Endodermal cell (in vitro differentiated cells): Measurements from ENCODE around the gene FILIP1L. TPM values are rescaled to one million over a fixed set of nuclear protein-coding genes. Genes with fewer than 3 reads are reported as not detected.

Source experiments
- DNase-seq: peaks from one replicate; pipeline ENCODE4 v3.0.0-alpha.2; 2017
- H3K27ac ChIP-seq: 2 replicates; pipeline ENCODE4 v1.5.1; 2013; ENCODE audit warnings: mild to moderate bottlenecking, low read depth, low read length, moderate library complexity
- H3K27me3 ChIP-seq: 2 replicates; pipeline ENCODE4 v1.6.1; 2013; ENCODE audit warnings: mild to moderate bottlenecking, low read length, moderate library complexity; ENCODE audit not compliant: insufficient read depth, control insufficient read depth, poor library complexity, severe bottlenecking
- H3K36me3 ChIP-seq: 2 replicates; pipeline ENCODE4 v1.7.0; 2013; ENCODE audit warnings: mild to moderate bottlenecking, low read length, moderate library complexity; ENCODE audit not compliant: control insufficient read depth, insufficient read depth
- H3K4me1 ChIP-seq: one replicate; pipeline ENCODE4 v1.7.0; 2013; ENCODE audit warnings: low read length; ENCODE audit not compliant: control insufficient read depth, insufficient read depth
- H3K4me3 ChIP-seq: 2 replicates; pipeline ENCODE4 v1.5.1; 2013; ENCODE audit warnings: mild to moderate bottlenecking, low read length, moderate library complexity
- H3K9ac ChIP-seq: 2 replicates; pipeline ENCODE4 v1.6.1; 2013; ENCODE audit warnings: mild to moderate bottlenecking, low read length, moderate library complexity; ENCODE audit not compliant: poor library complexity, severe bottlenecking; ENCODE audit errors: extremely low read depth
- H3K9me3 ChIP-seq: 2 replicates; pipeline ENCODE4 v1.6.1; 2013; ENCODE audit warnings: mild to moderate bottlenecking, low read length, moderate library complexity; ENCODE audit not compliant: control insufficient read depth
- H3K27ac Mint-ChIP-seq: 2 replicates; pipeline ENCODE4 v1.8.0; 2020; ENCODE audit warnings: mixed read lengths
- H3K27me3 Mint-ChIP-seq: 2 replicates; pipeline ENCODE4 v1.8.0; 2021; ENCODE audit warnings: mild to moderate bottlenecking, mixed read lengths; ENCODE audit not compliant: insufficient read depth
- H3K36me3 Mint-ChIP-seq: 2 replicates; pipeline ENCODE4 v1.8.0; 2020; ENCODE audit warnings: low read depth, mixed read lengths
- H3K4me1 Mint-ChIP-seq: 2 replicates; pipeline ENCODE4 v1.8.0; 2020; ENCODE audit warnings: mixed read lengths
- H3K4me3 Mint-ChIP-seq: 2 replicates; pipeline ENCODE4 v1.8.0; 2020; ENCODE audit warnings: mild to moderate bottlenecking, moderate library complexity, mixed read lengths
- H3K9me3 Mint-ChIP-seq: 2 replicates; pipeline ENCODE4 v1.8.0; 2020; ENCODE audit warnings: mild to moderate bottlenecking, mixed read lengths
- CTCF ChIP-seq: fragments of 200-600 bp; sonication (generic); conservative IDR thresholded peaks from 2 replicates; pipeline ENCODE4 v1.5.0; 2021; ENCODE audit warnings: antibody characterized with exemption, mild to moderate bottlenecking
- WGBS, 2 experiments: methylation state at CpG; one replicate each; pipeline versions ENCODE4 v1.1.5 to v1.1.7; 2013; ENCODE audit warnings: missing lambda C conversion rate in 2 of 2, mixed read lengths in 1 of 2; ENCODE audit not compliant: insufficient coverage in 1 of 2, insufficient read length in 1 of 2; 5-methylcytosine and 5-hydroxymethylcytosine counted together
- total RNA-seq, 2 donors: library from RNA; stranded (reverse); fragmentation: NEBNext Ultra II Directional in 1 of 2; extraction: Animal tissue kit (Norgen Biotek cat#: 25700) in 1 of 2; gene quantifications; 2 replicates in 1 of 2; 3 replicates in 1 of 2; pipeline ENCODE4 v1.2.1, GENCODE V29; 2021

Gene FILIP1L
- total RNA-seq, 2 donors from 2014 or later: 0.84 to 2.5 TPM

DNA sequence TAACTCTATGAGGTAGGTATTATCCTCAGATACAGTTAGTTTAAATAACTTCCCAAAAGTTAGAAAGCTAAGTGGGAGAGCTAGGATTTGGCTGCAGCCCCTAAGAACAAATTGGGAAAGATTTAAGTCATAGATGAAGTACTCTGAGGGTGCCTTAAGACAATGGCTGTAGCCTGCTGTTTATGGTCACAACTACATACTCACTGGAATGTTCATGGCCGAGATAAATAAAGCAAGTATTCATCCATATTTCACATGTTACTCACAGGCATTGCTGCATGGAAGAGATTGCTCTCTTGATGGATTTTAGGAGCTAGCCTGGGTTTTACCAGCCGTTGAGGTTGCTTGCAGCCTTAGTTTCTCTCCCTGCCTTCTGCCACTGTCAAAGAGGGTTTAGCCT is 151.6 kb downstream of the FILIP1L start:
- Mint-ChIP-seq H3K4me1 (peaks cover 19% of the 10 kb centered on the region), H3K27me3 (no peaks in the 10 kb centered on the region), H3K36me3 (no peaks in the 10 kb centered on the region), H3K4me3 (no peak overlapping the region), H3K9me3 (no peaks in the 10 kb centered on the region), H3K27ac (no peak overlapping the region)
- Histone ChIP-seq H3K36me3 (no peaks in the 10 kb centered on the region), H3K4me1 (peaks cover 9% of the 10 kb centered on the region), H3K9ac (no peak overlapping the region), H3K9me3 (no peaks in the 10 kb centered on the region), H3K4me3 (no peak overlapping the region), H3K27ac (no peak overlapping the region), H3K27me3 (no peaks in the 10 kb centered on the region)
- 90 to 100% methylated on average over 1 to 2 of the region's 2 CpGs for WGBS, 2 experiments
- DNase-seq: no peak
- TF ChIP-seq CTCF: no peak

DNA sequence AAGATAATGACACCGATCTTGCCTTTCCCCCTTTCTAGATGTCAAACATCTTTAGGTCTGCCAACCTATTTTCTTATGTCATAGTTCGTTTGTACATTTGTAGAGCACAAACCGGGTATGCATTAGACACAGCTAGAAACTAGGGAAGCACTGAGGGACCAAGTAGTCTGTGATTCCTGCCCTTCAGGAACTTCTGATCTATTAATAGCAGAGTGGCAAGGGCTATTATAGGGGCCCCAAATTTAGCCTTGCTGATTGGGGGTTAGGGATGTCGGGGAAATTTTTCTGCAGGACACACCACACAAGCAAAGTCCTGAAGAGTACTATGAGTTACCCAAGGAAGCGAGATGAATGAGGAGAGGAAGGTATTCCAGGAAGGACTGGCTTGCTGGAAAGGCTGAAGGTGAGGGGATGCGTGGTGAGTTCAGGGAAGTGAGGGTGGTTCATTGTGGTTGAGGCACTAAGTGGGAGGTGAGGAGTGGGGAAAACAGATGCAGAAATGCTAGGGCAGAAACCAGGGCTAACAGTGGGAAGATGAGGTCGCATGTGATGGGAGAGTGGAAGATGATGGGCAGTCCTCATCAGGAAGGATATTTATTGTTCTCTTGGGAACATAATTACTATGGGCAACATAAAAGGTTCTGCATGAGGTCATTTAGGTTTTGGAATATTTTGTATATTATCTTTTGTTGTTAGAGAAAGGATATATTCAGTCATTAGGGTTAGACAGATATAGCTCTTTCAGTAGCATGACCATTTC is 152.4 kb downstream of the FILIP1L start:
- Mint-ChIP-seq H3K4me3 (no peak overlapping the region), H3K36me3 (no peaks in the 10 kb centered on the region), H3K27ac (no peak overlapping the region), H3K27me3 (no peaks in the 10 kb centered on the region), H3K4me1 (peaks cover 23% of the 10 kb centered on the region), H3K9me3 (no peaks in the 10 kb centered on the region)
- peaks cover 7% of the 10 kb centered on the region for H3K4me1 ChIP-seq
- no peak overlapping the region for H3K9ac ChIP-seq
- no peak overlapping the region for H3K27ac ChIP-seq
- H3K9me3 ChIP-seq: no peaks in the 10 kb centered on the region
- no peak for DNase-seq
- no peak for TF ChIP-seq CTCF
- H3K36me3 ChIP-seq: no peaks in the 10 kb centered on the region
- H3K4me3 ChIP-seq: no peak overlapping the region
- 94 to 95% methylated on average over 5 to 7 of the region's 7 CpGs for WGBS, 2 experiments
- no peaks in the 10 kb centered on the region for H3K27me3 ChIP-seq

GRCh38 chr3:99960941-99961340 is 153.4 kb downstream of the FILIP1L start:
- Mint-ChIP-seq H3K27me3 (no peaks in the 10 kb centered on the region), H3K4me1 (peaks cover 14% of the 10 kb centered on the region), H3K27ac (no peak overlapping the region), H3K36me3 (no peaks in the 10 kb centered on the region), H3K9me3 (no peaks in the 10 kb centered on the region), H3K4me3 (no peak overlapping the region)
- Histone ChIP-seq H3K9me3 (no peaks in the 10 kb centered on the region), H3K27ac (no peak overlapping the region), H3K27me3 (no peaks in the 10 kb centered on the region), H3K9ac (no peak overlapping the region), H3K4me3 (no peak overlapping the region), H3K4me1 (no peaks in the 10 kb centered on the region), H3K36me3 (no peaks in the 10 kb centered on the region)
- TF ChIP-seq CTCF: no peak
- 80 to 99% methylated on average over 1 to 7 of the region's 7 CpGs for WGBS, 2 experiments
- no peak for DNase-seq
